ENCODE results near the gene CPNE6. TPM values are rescaled to one million over a fixed set of nuclear protein-coding genes. Genes with fewer than 3 reads are reported as not detected.

CPNE6 gene
- total RNA-seq, 1 donor from 2014 or later = not detected

GRCh38 chr14:24051789-24052655 is 19.3 kb upstream of the CPNE6 start, which contains the start of gene CARMIL3:
CARMIL3 (plus strand) TSS chr14:24052009; CDS start chr14:24052154, 145 bp downstream.
- peak within 1 kb of the TSS; percentile 53 for H3K4me3 ChIP-seq (ENCODE audit: low read depth, low read length)
- DNase-seq (ENCODE audit: low read depth) (no peak), FAIRE-seq (no peak)
- peaks cover 1% of the 10 kb centered on the region for H3K27me3 ChIP-seq (ENCODE audit: control insufficient read depth, insufficient read depth, low read length)
- TF ChIP-seq CTCF (IDR thresholded peaks at IDR 0.05; ENCODE audit: insufficient read depth, low read length, severe bottlenecking) = no peak
- no peaks in the 10 kb centered on the region for H3K36me3 ChIP-seq (ENCODE audit: control insufficient read depth, insufficient read depth, low read length)

GRCh38 chr14:24052656-24053547 is 18.5 kb upstream of the CPNE6 start:
- DNase-seq (ENCODE audit: low read depth) (peak; percentile 29), FAIRE-seq (no peak)
- peaks cover 4% of the 10 kb centered on the region for H3K27me3 ChIP-seq (ENCODE audit: control insufficient read depth, insufficient read depth, low read length)
- H3K36me3 ChIP-seq (ENCODE audit: control insufficient read depth, insufficient read depth, low read length) = no peaks in the 10 kb centered on the region
- no peak for TF ChIP-seq CTCF (IDR thresholded peaks at IDR 0.05; ENCODE audit: insufficient read depth, low read length, severe bottlenecking)
- H3K4me3 ChIP-seq (ENCODE audit: low read depth, low read length) = no peak overlapping the region

- TF ChIP-seq CTCF (IDR thresholded peaks at IDR 0.05; ENCODE audit: insufficient read depth, low read length, severe bottlenecking) = no peak
- DNase-seq (ENCODE audit: low read depth) (no peak), FAIRE-seq (no peak)
- H3K4me3 ChIP-seq (ENCODE audit: low read depth, low read length) = no peak overlapping the region
- H3K36me3 ChIP-seq (ENCODE audit: control insufficient read depth, insufficient read depth, low read length) = no peaks in the 10 kb centered on the region
- peaks cover 6% of the 10 kb centered on the region for H3K27me3 ChIP-seq (ENCODE audit: control insufficient read depth, insufficient read depth, low read length)
Measured at GRCh38 chr14:24053548-24054323, 17.6 kb upstream of the CPNE6 start.

GRCh38 chr14:24054324-24054641 is 17.1 kb upstream of the CPNE6 start:
- no peak for DNase-seq (ENCODE audit: low read depth)
- TF ChIP-seq CTCF (IDR thresholded peaks at IDR 0.05; ENCODE audit: insufficient read depth, low read length, severe bottlenecking) = no peak
- Histone ChIP-seq H3K36me3 (ENCODE audit: control insufficient read depth, insufficient read depth, low read length) (no peaks in the 10 kb centered on the region), H3K4me3 (ENCODE audit: low read depth, low read length) (no peak overlapping the region), H3K27me3 (ENCODE audit: control insufficient read depth, insufficient read depth, low read length) (peaks cover 6% of the 10 kb centered on the region)
- no peak for FAIRE-seq

- no peak for TF ChIP-seq CTCF (IDR thresholded peaks at IDR 0.05; ENCODE audit: insufficient read depth, low read length, severe bottlenecking)
- no peak for FAIRE-seq
- DNase-seq (ENCODE audit: low read depth) = no peak
- no peaks in the 10 kb centered on the region for H3K36me3 ChIP-seq (ENCODE audit: control insufficient read depth, insufficient read depth, low read length)
- H3K4me3 ChIP-seq (ENCODE audit: low read depth, low read length) = no peak overlapping the region
- peaks cover 6% of the 10 kb centered on the region for H3K27me3 ChIP-seq (ENCODE audit: control insufficient read depth, insufficient read depth, low read length)
Measured at GRCh38 chr14:24054646-24055045, 16.7 kb upstream of the CPNE6 start.
